ENCODE results near the gene TAF13.

- TF ChIP-seq CTCF (IDR thresholded peaks at IDR 0.05), result no peak
- no peak for TF ChIP-seq POLR2A (IDR thresholded peaks at IDR 0.05)
These were observed 38.0 kb upstream of the TAF13 start, which contains the start of gene ELAPOR1 for GRCh38 chr1:109113590-109114341.

Data from vagina (tissue), 2 donors.